HG03066 (cell line): ENCODE results near the gene EXOC3L2.

ENCODE experiments used
- ATAC-seq: cut with Tn5 transposase; IDR thresholded peaks from one replicate; pipeline ENCODE4 v1.9.1; 2021; ENCODE audit warnings: low read depth; ENCODE audit not compliant: unreplicated experiment

Gene EXOC3L2

DNA sequence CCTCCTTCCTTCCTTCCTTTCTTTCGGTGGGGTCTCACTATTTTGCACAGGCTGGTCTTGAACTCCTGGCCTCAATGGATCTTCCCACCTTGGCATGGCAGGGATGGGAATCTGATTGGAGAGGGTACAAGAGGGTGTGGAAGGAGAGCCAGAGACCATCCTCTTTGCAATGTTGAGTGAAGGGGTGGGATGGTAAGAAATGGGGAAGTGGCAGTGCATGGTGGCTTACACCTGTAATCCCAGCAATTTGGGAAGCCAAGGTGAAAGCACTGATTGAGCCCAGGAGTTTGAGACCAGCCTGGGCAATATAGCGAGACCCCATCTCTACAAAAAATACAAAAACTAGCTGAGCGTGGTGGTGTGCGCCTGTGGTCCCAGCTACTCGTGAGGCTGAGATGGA is 61.1 kb downstream of the EXOC3L2 start:
- no peak for ATAC-seq

DNA sequence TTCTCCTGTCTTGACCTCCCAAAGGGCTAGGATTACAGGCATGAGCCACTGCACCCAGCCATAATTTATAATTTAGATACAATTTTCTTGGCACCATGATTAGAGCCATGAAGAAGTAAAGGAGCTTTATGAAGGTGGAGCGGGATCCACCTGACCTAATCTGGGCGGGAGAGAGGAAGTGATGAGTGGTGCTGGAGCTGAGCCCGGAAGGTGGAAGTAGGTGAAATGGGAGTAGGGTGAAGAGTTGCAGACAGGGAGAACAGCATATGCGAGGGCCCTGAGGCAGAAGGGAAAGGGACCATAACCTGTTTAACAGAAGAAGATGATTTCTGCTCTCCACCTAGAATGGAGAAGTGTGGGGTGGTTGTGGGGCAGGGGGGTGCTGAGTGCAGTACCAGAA is 62.4 kb downstream of the EXOC3L2 start:
- no peak for ATAC-seq

GRCh38 chr19:45180936-45181335 is 64.3 kb downstream of the EXOC3L2 start:
- no peak for ATAC-seq

GRCh38 chr19:45179892-45180370 is 65.3 kb downstream of the EXOC3L2 start:
- ATAC-seq = no peak

GRCh38 chr19:45179072-45179891 is 65.9 kb downstream of the EXOC3L2 start:
- no peak for ATAC-seq

DNA sequence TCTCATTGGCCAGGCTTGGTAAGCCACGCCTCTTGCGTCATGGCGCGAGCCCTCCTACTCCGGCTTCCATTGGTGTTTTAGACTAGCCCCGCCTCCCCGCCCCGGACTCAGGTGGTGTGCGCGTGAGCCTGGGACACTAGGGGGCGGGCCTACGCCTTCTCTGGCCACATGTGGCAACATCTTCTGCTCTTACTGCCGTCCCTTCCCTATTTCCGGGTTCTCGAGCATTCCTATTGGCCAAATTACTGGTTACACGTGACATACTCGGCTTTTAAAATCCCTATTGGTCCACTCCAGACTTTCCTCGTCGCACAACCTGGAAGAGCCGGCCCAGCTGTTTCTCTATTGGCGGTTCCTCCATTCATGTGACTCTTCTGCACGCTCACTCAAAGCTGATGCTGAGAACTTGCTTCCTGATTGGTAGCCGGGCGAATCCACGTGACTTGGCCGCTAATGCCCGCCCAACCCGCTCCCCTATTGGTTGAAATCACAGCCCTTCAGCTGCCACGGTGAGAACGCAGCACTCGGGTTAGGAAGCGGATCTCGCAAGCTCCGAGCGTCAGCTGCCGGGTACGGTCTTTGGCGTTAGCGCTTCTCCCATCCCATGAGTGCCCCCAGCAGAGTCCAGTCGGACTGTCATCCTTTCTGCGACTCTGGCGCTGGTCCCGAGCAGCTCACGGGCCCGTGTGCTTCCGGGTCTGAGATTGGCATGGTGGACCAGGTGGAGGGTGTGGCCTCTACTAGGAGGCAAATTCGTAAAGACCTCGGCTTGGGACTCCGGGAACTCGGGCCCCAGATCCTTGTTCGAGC is 66.7 kb downstream of the EXOC3L2 start, which contains the start of gene BLOC1S3:
TSS of gene BLOC1S3 (plus strand) at position 523 of the 810 bp plus-strand sequence. CDS start 513 bp downstream, outside the sequence.
- peak; percentile 77 for ATAC-seq

DNA sequence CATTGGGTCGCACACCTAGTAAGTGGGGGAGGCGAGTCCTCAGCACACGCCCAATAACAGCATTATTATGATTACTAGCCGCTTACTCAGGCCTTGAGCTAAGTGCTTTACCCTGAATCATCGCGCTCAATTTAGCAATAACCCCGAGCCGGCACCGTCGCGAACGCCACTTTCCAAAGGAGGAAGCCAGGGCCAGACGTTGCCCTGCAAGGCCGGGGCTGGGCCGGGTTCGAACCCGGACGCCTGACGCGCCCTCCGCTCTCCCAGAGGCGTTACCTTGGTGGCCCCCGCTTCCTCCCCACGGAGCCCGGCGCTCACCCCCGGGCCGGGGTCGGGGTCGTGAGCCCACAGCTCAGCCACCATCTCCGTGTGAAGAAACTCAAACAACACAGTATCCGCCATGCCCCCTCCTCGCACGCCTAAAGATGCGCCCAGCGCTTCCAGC is 67.4 kb downstream of the EXOC3L2 start, which contains the start of gene TRAPPC6A:
TSS of gene TRAPPC6A (minus strand) at position 421 of the 445 bp plus-strand sequence. CDS start at position 402, 19 bp downstream.
- ATAC-seq = peak; percentile 5

DNA sequence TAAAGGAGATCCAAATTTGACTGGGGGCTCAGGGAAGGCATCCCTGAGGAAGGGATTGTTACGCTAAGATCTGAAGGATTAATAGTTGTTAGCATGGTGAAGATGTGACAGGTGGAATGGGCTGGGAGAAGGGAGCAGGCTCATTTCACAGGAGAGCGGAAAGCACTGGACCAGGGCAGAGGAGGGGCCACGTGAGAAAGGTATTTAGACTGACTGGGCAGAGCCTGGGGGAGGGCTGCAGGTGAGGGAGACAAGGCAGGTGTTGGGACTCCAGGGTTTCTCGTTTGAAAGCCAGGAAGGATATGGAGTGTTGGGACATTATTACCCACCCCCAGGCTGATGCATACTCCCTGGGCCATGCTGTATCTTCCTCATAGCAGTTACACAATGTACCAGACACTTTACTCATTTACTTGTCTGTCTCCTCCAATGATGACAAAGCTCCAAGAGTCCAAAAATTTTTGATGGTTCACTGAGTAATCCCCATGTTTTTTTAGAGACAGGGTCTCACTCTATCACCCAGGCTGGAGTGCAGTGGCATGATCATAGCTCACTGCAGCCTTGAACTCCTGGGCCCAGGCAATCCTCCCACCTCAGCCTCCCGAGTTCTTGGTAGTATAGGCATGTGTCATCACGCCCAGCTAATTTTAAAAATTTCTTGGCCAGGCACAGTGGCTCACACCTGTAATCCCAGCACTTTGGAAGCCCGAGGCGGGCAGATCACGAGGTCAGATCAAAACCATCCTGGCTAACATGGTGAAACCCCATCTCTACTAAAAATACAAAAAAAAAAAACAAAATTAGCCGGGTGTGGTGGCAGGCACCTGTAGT is 69.5 kb downstream of the EXOC3L2 start:
- no peak for ATAC-seq

DNA sequence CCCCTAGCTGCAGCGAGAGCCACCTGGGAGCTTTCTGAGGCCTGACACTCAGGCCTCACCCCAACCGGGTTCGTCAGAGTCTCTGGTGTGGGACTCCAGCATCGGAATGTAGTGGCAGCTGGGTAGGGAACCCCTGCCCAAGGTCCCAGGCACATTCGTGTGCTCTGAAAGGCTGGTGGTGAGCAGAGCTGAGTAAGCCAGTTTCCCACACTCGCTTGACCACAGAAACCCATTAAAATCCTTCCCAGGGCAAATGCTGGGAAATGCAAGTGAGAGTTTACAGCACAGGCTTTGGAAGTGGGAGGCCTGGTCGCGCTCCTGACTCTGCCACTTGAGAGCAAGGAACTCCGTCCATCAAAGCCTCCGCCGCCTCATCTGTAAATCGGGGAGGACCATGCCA is 71.4 kb downstream of the EXOC3L2 start:
- ATAC-seq = no peak

- no peak for ATAC-seq
These were observed 72.5 kb downstream of the EXOC3L2 start for GRCh38 chr19:45172611-45173208.

DNA sequence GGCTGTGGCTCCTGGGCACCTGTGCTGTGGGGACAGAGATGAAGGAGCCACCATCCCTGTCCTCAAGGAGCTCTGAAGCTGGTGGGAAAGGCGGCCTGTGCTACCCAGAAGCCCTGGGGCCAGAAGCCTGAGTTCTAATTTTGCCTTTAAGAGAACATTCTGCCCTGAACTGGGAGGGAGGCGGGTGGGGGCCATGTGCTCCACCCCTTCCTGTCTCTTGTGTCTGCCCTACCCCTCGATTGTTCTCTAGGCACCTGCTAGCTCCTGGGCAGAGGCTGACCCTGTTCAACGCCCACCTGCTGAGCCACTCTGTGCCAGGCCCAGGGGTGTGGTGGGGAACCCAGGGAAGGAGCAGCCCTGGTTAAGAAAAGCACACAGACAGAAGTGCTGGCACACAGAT is 73.0 kb downstream of the EXOC3L2 start:
- no peak for ATAC-seq

- no peak for ATAC-seq
These were observed 74.0 kb downstream of the EXOC3L2 start for GRCh38 chr19:45171211-45171623.

DNA sequence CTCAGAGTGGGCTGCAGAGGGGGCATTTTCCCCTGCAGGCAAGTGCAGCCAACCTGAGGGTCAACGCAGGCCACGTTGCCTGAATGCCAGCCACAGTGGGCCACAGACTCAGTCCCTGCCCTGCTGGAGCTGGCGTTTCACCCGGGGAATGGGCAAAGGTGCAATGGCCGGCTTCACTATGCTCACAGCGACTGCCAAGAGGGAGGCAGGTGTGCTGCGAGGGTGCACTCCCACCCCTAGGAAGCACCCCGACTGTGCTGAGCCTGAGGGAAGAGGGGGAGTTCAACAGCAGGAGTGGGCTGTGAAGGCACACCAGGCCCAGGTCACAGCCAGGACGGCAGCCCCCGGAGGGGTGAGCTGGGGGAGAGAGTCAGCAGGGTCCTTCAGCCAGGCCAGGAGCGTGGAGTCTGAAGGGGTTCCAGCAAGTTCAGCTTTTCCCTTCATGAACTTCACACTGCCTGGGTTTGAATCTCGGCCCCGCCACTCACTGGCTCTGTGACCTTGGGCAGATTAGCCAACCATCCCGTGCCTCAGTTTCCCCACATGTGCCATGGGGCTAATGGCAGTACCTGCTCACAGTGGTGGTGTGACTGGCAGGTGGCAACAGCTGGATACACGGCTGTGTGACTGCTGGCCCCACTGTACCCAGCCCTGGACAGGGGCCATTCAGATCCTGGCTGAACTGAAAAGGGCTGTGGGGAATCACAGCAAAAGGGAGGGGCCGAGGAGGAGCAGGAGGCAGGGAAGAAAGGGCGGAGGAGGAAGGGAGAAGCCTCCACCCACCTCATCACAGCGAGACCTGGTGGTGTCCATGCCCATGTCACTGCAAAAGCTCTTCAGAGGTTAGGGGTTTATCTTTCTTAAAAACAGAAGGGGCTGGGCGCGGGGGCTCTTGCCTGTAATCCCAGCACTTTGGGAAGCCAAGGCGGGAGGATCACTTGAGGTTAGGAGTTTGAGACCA is 74.8 kb downstream of the EXOC3L2 start:
- ATAC-seq = no peak

DNA sequence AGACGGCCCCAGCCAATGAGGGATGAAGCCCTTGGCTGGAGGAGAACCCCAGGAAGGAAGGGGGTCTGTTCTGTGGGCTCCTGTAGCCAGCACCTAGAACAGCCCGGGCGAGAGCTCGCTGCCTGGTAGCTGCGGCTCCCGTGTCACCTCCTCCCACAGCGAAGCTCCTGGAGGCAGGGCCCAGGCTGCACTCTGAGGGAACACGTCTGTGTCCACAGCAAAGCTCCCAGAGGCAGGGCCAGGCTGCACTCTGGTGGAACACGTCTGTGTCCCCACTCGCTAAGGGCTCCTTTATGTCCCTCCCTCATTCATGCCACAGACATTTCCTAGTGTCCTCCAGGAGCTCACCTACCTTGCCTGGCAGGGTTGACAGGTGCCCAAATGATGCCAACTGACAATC is 75.6 kb downstream of the EXOC3L2 start:
- no peak for ATAC-seq

- no peak for ATAC-seq
These were observed 76.3 kb downstream of the EXOC3L2 start for GRCh38 chr19:45168767-45169351.

GRCh38 chr19:45166723-45167252 is 78.4 kb downstream of the EXOC3L2 start:
- no peak for ATAC-seq

GRCh38 chr19:45164577-45165335 is 80.5 kb downstream of the EXOC3L2 start:
- peak; percentile 68 for ATAC-seq
